ENCODE results near the gene SEMA3E. TPM values are rescaled to one million over a fixed set of nuclear protein-coding genes. Genes with fewer than 3 reads are reported as not detected.

The SEMA3E gene
- total and polyA plus RNA-seq, 9 of the 15 experiments (the other 6 are each of a cell fraction or from before 2014, with no cell fraction given): 0.01 to 1.4 (median 0.14) TPM; not detected in 2

DNA sequence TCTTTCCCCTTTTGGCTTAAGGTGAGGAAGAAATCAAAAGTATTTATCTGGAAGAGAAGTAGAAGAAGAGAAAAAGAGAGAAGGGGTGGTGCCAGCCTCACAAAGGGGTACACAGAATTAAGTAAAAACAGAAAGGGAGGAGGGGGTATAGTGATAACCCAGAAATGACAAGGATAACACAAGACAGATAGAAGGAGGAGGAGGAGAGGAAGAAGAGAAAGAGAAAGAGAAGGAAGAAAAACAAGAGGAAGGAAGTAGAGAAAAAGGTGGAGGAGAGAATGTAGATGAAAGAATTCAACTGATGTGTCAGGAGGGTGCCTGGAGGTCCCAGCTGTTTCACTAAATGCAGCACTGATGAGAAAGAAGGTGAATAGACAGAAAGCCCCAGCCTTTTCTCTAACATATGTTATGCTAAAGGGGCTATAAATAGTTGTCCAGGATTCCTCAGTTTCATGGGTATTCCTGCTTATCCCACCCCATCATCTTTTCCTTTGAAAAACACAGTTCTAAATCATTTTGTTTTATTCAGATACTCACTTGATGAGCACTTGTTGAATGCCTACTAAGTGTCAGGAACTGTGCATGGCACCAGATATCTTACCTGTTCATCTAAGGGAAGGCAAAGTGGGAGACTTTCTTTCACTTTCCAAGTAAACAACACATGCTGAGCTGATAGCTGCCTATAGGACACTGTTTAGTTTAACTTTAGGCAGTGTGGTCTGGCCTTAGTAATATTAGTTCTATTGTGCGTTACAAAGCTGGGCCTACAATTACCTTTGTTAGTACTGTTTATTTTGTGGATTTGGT, 8.0 kb downstream of the SEMA3E start:
- ChIA-PET POLR2A (no interaction called here), CTCF (ENCODE audit: low intra/inter-chr PET ratio) (no interaction called here)
- no peaks in the 10 kb centered on the region for H3K36me3 ChIP-seq (ENCODE audit: control insufficient read depth, insufficient read depth, low read length)
- FAIRE-seq (no peak), DNase-seq (ENCODE audit: extremely low read depth in 1 of 4, low spot score in 3 of 4) (no peak), ATAC-seq (no peak)
- H3K27ac ChIP-seq (ENCODE audit: extremely low read depth, low read depth, low read length): no peak overlapping the region
- H3K4me3 ChIP-seq: no peak overlapping the region
- BruUV-seq (replicated peaks): no TSS peak
- no peaks in the 10 kb centered on the region for H3K79me2 ChIP-seq (ENCODE audit: control insufficient read depth, insufficient read depth, low read length)
- in situ Hi-C loops (cut with MboI) (no loop called here), intact Hi-C loops (cut with micrococcal nuclease) (no loop called here)
- 0% methylated on average over 1 of the region's 1 CpG for WGBS (ENCODE audit: insufficient coverage, low coverage, missing lambda C conversion rate)
- no peak overlapping the region for H2AFZ ChIP-seq (ENCODE audit: low read depth, low read length)
- no peaks in the 10 kb centered on the region for H3K4me1 ChIP-seq (replicated peaks in 1 of 2; ENCODE audit: control insufficient read depth in 2 of 2, insufficient read depth in 2 of 2, low read length in 2 of 2)
- H3K4me2 ChIP-seq (ENCODE audit: insufficient read depth, low read length): no peak overlapping the region
- no peaks in the 10 kb centered on the region; the same call in 1 of the 2 replicates for H3K9me3 ChIP-seq (replicated peaks; ENCODE audit: control insufficient read depth, insufficient read depth, low read depth, low read length)
- H3K9ac ChIP-seq (ENCODE audit: insufficient read depth in 1 of 2, low read depth in 2 of 2, low read length in 2 of 2): no peak overlapping the region
- no peaks in the 10 kb centered on the region for H4K20me1 ChIP-seq (replicated peaks; ENCODE audit: control insufficient read depth, insufficient read depth, low read length)
- no peaks in the 10 kb centered on the region for H3K9me1 ChIP-seq (ENCODE audit: control insufficient read depth, insufficient read depth, low read length)
- no peaks in the 10 kb centered on the region for H3K27me3 ChIP-seq (ENCODE audit: control insufficient read depth in 2 of 2, insufficient read depth in 2 of 2, low read length in 2 of 2)
- no peak for TF ChIP-seq ZNF384 (IDR thresholded peaks at IDR 0.05; ENCODE audit: low read depth, low read length)
- TF ChIP-seq NR2C1 (IDR thresholded peaks at IDR 0.05): no peak
- TF ChIP-seq NR2C1 (tag; IDR thresholded peaks at IDR 0.05): no peak
- TF ChIP-seq, protein P1, sequence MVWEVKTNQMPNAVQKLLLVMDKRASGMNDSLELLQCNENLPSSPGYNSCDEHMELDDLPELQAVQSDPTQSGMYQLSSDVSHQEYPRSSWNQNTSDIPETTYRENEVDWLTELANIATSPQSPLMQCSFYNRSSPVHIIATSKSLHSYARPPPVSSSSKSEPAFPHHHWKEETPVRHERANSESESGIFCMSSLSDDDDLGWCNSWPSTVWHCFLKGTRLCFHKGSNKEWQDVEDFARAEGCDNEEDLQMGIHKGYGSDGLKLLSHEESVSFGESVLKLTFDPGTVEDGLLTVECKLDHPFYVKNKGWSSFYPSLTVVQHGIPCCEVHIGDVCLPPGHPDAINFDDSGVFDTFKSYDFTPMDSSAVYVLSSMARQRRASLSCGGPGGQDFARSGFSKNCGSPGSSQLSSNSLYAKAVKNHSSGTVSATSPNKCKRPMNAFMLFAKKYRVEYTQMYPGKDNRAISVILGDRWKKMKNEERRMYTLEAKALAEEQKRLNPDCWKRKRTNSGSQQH (CRISPR knock-in tag; IDR thresholded peaks at IDR 0.05): no peak
- TF ChIP-seq, protein P2, sequence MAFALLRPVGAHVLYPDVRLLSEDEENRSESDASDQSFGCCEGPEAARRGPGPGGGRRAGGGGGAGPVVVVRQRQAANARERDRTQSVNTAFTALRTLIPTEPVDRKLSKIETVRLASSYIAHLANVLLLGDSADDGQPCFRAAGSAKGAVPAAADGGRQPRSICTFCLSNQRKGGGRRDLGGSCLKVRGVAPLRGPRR (CRISPR knock-in tag; IDR thresholded peaks at IDR 0.05): no peak
- TF ChIP-seq ZNF121 (CRISPR knock-in tag; conservative IDR thresholded peaks at IDR 0.05): no peak
- no peak for TF ChIP-seq SIN3A (IDR thresholded peaks at IDR 0.05; ENCODE audit: borderline replicate concordance in 2 of 2, control insufficient read depth in 1 of 2, low read depth in 2 of 2, low read length in 2 of 2)
- TF ChIP-seq SMC3 (conservative IDR thresholded peaks at IDR 0.05; ENCODE audit: insufficient read depth, low read depth, low read length): no peak
- TF ChIP-seq ZNF146 (CRISPR knock-in tag; IDR thresholded peaks at IDR 0.05; ENCODE audit: unreplicated experiment): no peak
- TF ChIP-seq KDM4B (IDR thresholded peaks at IDR 0.05; ENCODE audit: borderline replicate concordance in 2 of 2, low read depth in 1 of 2): no peak
- no peak for TF ChIP-seq TOE1 (IDR thresholded peaks at IDR 0.05; ENCODE audit: borderline replicate concordance)
- no peak for TF ChIP-seq TOE1 (CRISPR knock-in tag; IDR thresholded peaks at IDR 0.05; ENCODE audit: borderline replicate concordance, low read depth)
- no peak for TF ChIP-seq NCOR1 (IDR thresholded peaks at IDR 0.05)
- no peak for TF ChIP-seq GTF2B (IDR thresholded peaks at IDR 0.05; ENCODE audit: extremely low read depth, insufficient read length)
- no peak for TF ChIP-seq ZNF311 (CRISPR knock-in tag; IDR thresholded peaks at IDR 0.05)
- TF ChIP-seq RBM15 (IDR thresholded peaks at IDR 0.05; ENCODE audit: insufficient read depth, low read length): no peak
- no peak for TF ChIP-seq ZNF655 (CRISPR knock-in tag; IDR thresholded peaks at IDR 0.05)
- no peak for TF ChIP-seq NR4A1 (CRISPR knock-in tag; IDR thresholded peaks at IDR 0.05)
- no peak for TF ChIP-seq NR4A1 (tag; IDR thresholded peaks at IDR 0.05)
